Upper lobe of right lung (tissue), 1 donor: ENCODE measurements around the gene BRINP3. TPM values are rescaled to one million over a fixed set of nuclear protein-coding genes. Genes with fewer than 3 reads are reported as not detected.

Experiments used
- ATAC-seq: fragments of 200-7000 bp; cut with Tn5 transposase; one replicate; pipeline ENCODE4 v1.9.1; 2020; ENCODE audit warnings: mild to moderate bottlenecking, moderate library complexity
- DNase-seq: peaks from one replicate; pipeline ENCODE4 v3.0.0-alpha.2; 2020
- H3K27ac ChIP-seq: fragments of 200-600 bp; one replicate; pipeline ENCODE4 v1.8.0; 2022
- H3K27me3 ChIP-seq: fragments of 200-600 bp; one replicate; pipeline ENCODE4 v1.8.0; 2022; ENCODE audit warnings: mild to moderate bottlenecking
- H3K36me3 ChIP-seq: fragments of 200-600 bp; one replicate; pipeline ENCODE4 v1.8.0; 2022
- H3K4me1 ChIP-seq: fragments of 200-600 bp; one replicate; pipeline ENCODE4 v1.8.0; 2022
- H3K4me3 ChIP-seq: fragments of 200-600 bp; one replicate; pipeline ENCODE4 v1.8.0; 2022; ENCODE audit warnings: mild to moderate bottlenecking
- H3K9me3 ChIP-seq: fragments of 200-600 bp; one replicate; pipeline ENCODE4 v1.8.0; 2022
- intact Hi-C: fragments of 100-400 bp; cut with DNase I; formaldehyde crosslinking; loops from one replicate; pipeline ENCODE4 v1.11.0; 2022
- total RNA-seq: library from RNA; stranded (reverse); fragmentation: NEBNext Ultra II Directional; extraction: Animal tissue kit (Norgen Biotek cat#: 25700); gene quantifications from one replicate; pipeline ENCODE4 v1.2.1, GENCODE V29; 2021
- TF ChIP-seq, protein P1 (sequence below): fragments of 200-600 bp; IDR thresholded peaks from one replicate; pipeline ENCODE4 v1.8.0; 2022; ENCODE audit warnings: antibody characterized with exemption
- donor health status: DM: no; HTN: yes; CAD: no; lungs with severe emphysema.

Gene BRINP3
- total RNA-seq, 1 donor from 2014 or later, result 1.2 TPM

DNA sequence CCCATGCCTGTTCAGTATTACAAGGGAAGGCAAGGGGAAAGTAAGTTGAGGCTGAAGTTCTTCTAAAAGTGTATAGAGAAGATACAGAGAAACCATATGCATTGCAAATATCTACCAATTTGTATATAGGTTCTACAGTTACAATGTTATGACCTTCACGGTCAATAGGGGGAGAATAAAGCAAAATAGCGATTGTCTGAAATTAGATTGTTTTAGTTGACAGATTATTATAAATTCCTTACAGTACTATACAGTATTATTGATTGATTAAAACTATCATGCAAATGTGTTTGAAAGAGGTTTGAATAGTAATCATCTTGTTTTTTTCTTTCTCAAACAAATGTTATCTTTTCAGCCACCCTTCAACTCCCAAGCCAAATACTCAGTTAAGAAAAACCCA is 13.7 kb upstream of the BRINP3 start:
- TF ChIP-seq, protein P1, sequence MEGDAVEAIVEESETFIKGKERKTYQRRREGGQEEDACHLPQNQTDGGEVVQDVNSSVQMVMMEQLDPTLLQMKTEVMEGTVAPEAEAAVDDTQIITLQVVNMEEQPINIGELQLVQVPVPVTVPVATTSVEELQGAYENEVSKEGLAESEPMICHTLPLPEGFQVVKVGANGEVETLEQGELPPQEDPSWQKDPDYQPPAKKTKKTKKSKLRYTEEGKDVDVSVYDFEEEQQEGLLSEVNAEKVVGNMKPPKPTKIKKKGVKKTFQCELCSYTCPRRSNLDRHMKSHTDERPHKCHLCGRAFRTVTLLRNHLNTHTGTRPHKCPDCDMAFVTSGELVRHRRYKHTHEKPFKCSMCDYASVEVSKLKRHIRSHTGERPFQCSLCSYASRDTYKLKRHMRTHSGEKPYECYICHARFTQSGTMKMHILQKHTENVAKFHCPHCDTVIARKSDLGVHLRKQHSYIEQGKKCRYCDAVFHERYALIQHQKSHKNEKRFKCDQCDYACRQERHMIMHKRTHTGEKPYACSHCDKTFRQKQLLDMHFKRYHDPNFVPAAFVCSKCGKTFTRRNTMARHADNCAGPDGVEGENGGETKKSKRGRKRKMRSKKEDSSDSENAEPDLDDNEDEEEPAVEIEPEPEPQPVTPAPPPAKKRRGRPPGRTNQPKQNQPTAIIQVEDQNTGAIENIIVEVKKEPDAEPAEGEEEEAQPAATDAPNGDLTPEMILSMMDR, result no peak
- H3K4me3 ChIP-seq, result no peak overlapping the region
- no peaks in the 10 kb centered on the region for H3K4me1 ChIP-seq

DNA sequence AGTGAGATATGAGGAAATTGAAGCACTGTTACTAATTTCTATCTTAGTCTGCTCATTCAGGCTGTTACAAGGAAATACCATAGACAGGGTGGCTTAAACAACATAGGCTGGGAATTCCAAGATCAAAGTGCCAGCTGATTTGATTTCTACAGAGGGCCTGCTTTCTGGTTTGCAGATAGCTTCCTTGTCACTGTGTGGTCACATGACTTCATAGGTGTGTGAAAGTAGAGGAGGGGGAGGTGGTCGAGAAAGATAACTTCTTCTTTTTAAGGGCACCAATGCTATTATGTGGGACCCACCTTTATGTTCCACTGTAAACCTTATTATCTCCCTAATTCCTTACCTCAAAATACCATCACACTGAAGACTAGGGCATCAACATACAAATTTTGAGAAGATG is 6.4 kb upstream of the BRINP3 start:
- no peak overlapping the region for H3K27ac ChIP-seq
- H3K27me3 ChIP-seq, result no peaks in the 10 kb centered on the region
- peaks cover under 1% of the 10 kb centered on the region for H3K4me1 ChIP-seq
- intact Hi-C loops, result no loop called here
- H3K9me3 ChIP-seq, result no peaks in the 10 kb centered on the region
- TF ChIP-seq, protein P1, result no peak
- no peak for ATAC-seq
- H3K36me3 ChIP-seq, result no peaks in the 10 kb centered on the region
- no peak overlapping the region for H3K4me3 ChIP-seq
- DNase-seq, result no peak

More for the DNA sequence above, 13.7 kb upstream of the BRINP3 start:
- Histone ChIP-seq H3K9me3 (no peaks in the 10 kb centered on the region), H3K27me3 (no peaks in the 10 kb centered on the region), H3K27ac (no peak overlapping the region), H3K36me3 (no peaks in the 10 kb centered on the region)
- DNase-seq (no peak), ATAC-seq (no peak)
- intact Hi-C loops, result no loop called here

DNA sequence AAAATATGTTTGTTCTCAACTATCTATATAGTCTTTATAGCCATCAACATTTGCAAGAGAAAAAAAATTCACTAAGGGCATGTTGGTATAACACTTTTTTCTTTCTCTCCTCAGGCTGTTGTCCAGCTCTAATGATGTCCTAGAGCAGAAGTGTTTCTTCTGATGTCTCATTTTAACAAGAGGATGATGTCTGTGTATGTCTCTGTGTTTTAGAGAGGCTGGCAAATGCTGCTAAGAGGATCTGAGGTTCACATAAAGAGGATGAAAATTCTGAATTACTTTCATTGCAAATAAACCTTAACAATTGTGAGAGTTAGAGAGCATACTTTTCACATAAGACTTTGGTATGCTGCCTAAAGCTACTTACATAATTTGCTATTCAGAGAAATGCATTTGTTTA is 2.6 kb upstream of the BRINP3 start:
- Histone ChIP-seq H3K4me1 (peaks cover 10% of the 10 kb centered on the region), H3K27ac (no peak overlapping the region), H3K4me3 (no peak overlapping the region), H3K27me3 (peaks cover 13% of the 10 kb centered on the region), H3K36me3 (no peaks in the 10 kb centered on the region), H3K9me3 (no peaks in the 10 kb centered on the region)
- no peak for DNase-seq
- TF ChIP-seq, protein P1, result no peak
- intact Hi-C loops, result no loop called here
- ATAC-seq, result no peak

DNA sequence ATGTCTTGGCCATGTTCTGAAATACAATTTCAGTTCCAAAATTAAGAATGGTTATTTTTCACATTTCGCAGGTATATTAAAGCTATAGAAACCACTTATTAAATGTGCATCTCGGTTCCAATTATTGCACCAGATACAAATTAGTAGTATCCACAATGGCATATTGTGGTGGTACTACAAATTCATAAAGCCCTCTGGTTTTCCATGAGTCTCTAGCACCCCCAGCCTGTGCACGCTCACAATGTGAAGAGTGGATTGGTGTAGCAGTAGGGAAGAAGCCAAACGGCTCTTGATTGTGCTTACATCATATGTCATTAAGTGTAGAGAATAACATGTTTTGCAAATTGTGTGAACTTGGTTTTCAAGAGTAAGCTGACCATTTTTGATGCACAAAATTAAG is 1.9 kb upstream of the BRINP3 start:
- H3K27me3 ChIP-seq, result peaks cover 16% of the 10 kb centered on the region
- ATAC-seq (no peak), DNase-seq (no peak)
- intact Hi-C loops, result no loop called here
- H3K27ac ChIP-seq, result no peak overlapping the region
- peaks cover 10% of the 10 kb centered on the region for H3K4me1 ChIP-seq
- no peak overlapping the region for H3K4me3 ChIP-seq
- TF ChIP-seq, protein P1, result no peak
- H3K9me3 ChIP-seq, result no peaks in the 10 kb centered on the region
- H3K36me3 ChIP-seq, result no peaks in the 10 kb centered on the region

DNA sequence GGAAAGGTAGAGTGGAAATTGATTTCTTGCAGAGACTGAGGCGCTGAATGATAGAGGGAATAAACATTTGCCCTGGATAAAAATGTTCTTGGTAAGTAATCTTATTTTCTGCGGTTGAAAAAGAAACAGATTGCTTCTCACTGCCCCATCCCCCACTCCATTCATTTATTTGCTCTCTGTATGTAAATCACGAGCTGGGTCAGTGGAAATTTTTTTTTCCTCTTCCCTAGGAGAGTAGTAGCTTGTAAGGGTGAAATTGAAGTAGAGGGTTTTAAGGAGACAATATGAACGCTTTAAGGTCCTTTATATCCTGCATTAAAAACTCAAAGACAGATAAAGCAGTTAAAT is 1.4 kb upstream of the BRINP3 start:
- intact Hi-C loops, result no loop called here

More for the DNA sequence above, 1.4 kb upstream of the BRINP3 start:
- peak overlapping the region; percentile 25 for H3K4me3 ChIP-seq
- H3K9me3 ChIP-seq, result no peaks in the 10 kb centered on the region
- ATAC-seq (no peak), DNase-seq (no peak)
- H3K27me3 ChIP-seq, result peaks cover 21% of the 10 kb centered on the region
- TF ChIP-seq, protein P1, result no peak
- no peaks in the 10 kb centered on the region for H3K36me3 ChIP-seq
- peaks cover 10% of the 10 kb centered on the region for H3K4me1 ChIP-seq
- no peak overlapping the region for H3K27ac ChIP-seq
